ENCODE results near the gene MAP3K10. TPM values are rescaled to one million over a fixed set of nuclear protein-coding genes. Genes with fewer than 3 reads are reported as not detected.

The MAP3K10 gene
- total RNA-seq, 3 donors from 2014 or later, result 6.1 to 13.5 (median 10.2) TPM

DNA sequence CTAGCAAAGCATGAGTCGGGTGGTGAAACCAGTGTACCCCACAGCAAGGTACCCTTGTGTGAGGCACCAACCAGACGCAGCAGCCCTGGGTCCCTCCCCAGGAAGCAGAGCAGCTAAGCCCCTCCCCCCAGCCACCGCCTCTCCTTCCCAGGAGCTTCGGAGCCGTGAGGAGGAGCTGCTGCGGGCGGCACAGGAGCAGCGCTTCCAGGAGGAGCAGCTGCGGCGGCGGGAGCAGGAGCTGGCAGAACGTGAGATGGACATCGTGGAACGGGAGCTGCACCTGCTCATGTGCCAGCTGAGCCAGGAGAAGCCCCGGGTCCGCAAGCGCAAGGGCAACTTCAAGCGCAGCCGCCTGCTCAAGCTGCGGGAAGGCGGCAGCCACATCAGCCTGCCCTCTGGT is 14.5 kb downstream of the MAP3K10 start:
- H3K4me3 ChIP-seq, result no peak overlapping the region
- H3K9me3 ChIP-seq, result peaks cover 6 to 8% of the 10 kb centered on the region in 2 donors
- TF ChIP-seq POLR2A (IDR thresholded peaks at IDR 0.05) (no peak), POLR2AphosphoS5 (IDR thresholded peaks at IDR 0.05) (no peak)
- TF ChIP-seq, protein P1, sequence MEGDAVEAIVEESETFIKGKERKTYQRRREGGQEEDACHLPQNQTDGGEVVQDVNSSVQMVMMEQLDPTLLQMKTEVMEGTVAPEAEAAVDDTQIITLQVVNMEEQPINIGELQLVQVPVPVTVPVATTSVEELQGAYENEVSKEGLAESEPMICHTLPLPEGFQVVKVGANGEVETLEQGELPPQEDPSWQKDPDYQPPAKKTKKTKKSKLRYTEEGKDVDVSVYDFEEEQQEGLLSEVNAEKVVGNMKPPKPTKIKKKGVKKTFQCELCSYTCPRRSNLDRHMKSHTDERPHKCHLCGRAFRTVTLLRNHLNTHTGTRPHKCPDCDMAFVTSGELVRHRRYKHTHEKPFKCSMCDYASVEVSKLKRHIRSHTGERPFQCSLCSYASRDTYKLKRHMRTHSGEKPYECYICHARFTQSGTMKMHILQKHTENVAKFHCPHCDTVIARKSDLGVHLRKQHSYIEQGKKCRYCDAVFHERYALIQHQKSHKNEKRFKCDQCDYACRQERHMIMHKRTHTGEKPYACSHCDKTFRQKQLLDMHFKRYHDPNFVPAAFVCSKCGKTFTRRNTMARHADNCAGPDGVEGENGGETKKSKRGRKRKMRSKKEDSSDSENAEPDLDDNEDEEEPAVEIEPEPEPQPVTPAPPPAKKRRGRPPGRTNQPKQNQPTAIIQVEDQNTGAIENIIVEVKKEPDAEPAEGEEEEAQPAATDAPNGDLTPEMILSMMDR (IDR thresholded peaks at IDR 0.05), result no peak
- DNase-seq (ENCODE audit: low spot score in 2 of 2), result no peak
- H3K36me3 ChIP-seq, result no peaks in the 10 kb centered on the region
- no peaks in the 10 kb centered on the region for H3K4me1 ChIP-seq
- intact Hi-C loops (cut with DNase I; ENCODE audit: low total_unique reads), result no loop called here
- H3K27me3 ChIP-seq, result no peaks in the 10 kb centered on the region
- H3K27ac ChIP-seq, result no peak overlapping the region

DNA sequence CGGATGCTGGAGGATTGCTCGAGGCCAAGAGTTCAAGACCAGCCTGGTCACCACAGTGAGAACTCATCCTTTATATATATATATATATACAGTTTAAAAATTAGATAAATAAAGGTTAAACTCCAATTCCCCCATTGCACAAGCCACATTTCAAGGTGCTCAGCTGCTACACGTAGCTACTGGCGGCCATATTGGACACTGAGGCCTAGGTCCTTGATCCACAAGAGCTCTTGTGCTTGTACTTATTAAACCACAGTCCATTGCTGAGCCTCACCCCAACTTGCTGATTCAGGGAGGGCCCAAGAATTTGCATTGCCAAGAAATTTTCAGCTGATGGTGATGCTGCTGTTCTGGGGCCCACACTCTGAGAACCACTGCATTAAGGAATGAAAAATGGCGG is 17.4 kb downstream of the MAP3K10 start:
- TF ChIP-seq POLR2A (IDR thresholded peaks at IDR 0.05), result no peak
- TF ChIP-seq, protein P1 (IDR thresholded peaks at IDR 0.05), result no peak
- no peak for TF ChIP-seq POLR2AphosphoS5 (IDR thresholded peaks at IDR 0.05)
- H3K36me3 ChIP-seq, result no peaks in the 10 kb centered on the region
- intact Hi-C loops (cut with DNase I; ENCODE audit: low total_unique reads), result no loop called here

DNA sequence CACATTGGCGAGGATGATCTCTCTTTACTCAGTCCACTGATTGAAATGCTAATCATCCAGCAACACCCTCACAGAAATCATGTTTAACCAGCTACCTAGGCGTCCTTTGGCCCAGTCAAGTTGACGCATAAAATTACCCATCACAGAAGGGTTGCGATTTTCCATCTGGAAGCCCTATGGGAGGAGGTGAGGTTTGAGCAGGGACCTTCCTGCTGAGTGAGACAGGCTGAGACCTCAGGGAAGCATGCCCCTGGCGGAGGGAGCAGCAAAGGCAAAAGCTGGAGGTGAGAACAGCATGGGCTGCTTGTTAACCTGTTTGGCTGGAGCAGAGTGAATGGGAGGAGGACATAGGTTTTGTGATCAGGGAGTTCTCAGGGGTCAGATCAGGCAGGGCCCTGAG is 19.7 kb downstream of the MAP3K10 start:
- TF ChIP-seq POLR2A (IDR thresholded peaks at IDR 0.05) (no peak), POLR2AphosphoS5 (IDR thresholded peaks at IDR 0.05) (no peak)
- TF ChIP-seq, protein P1 (IDR thresholded peaks at IDR 0.05), result no peak
- Histone ChIP-seq H3K27ac (no peak overlapping the region), H3K36me3 (no peaks in the 10 kb centered on the region), H3K9me3 (no peaks in the 10 kb centered on the region), H3K4me1 (no peaks in the 10 kb centered on the region), H3K27me3 (peaks cover 0 to under 1% of the 10 kb centered on the region in 2 donors), H3K4me3 (no peak overlapping the region)
- intact Hi-C loops (cut with DNase I; ENCODE audit: low total_unique reads), result no loop called here
- no peak for DNase-seq (ENCODE audit: low spot score in 2 of 2)

More for the DNA sequence above, 17.4 kb downstream of the MAP3K10 start:
- no peak for DNase-seq (ENCODE audit: low spot score in 2 of 2)
- Histone ChIP-seq H3K4me1 (no peaks in the 10 kb centered on the region), H3K9me3 (peaks cover 6 to 8% of the 10 kb centered on the region in 2 donors), H3K27ac (no peak overlapping the region), H3K27me3 (no peaks in the 10 kb centered on the region), H3K4me3 (no peak overlapping the region)

DNA sequence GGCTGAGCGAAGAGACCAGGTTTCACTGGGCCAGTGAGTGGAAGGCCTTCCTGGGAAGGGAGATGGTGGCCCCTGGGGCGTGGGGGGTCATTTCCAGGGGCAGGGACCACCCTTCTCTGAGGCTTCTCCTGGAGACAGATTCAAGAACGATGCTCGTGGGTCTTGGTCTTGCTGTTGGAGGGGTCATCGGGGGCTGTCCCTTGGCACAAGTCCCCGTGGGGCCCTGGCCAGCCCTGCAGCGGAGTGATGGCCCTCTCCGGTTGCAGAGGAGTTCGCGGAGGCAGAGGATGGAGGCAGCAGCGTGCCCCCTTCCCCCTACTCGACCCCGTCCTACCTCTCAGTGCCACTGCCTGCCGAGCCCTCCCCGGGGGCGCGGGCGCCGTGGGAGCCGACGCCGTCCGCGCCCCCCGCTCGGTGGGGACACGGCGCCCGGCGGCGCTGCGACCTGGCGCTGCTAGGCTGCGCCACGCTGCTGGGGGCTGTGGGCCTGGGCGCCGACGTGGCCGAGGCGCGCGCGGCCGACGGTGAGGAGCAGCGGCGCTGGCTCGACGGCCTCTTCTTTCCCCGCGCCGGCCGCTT is 22.1 kb downstream of the MAP3K10 start:
- Histone ChIP-seq H3K4me3 (no peak overlapping the region), H3K27ac (no peak overlapping the region), H3K4me1 (no peaks in the 10 kb centered on the region), H3K36me3 (no peaks in the 10 kb centered on the region), H3K9me3 (no peaks in the 10 kb centered on the region), H3K27me3 (peaks cover 11 to 25% of the 10 kb centered on the region in 2 donors)
- TF ChIP-seq POLR2AphosphoS5 (IDR thresholded peaks at IDR 0.05) (no peak), POLR2A (IDR thresholded peaks at IDR 0.05) (no peak)
- TF ChIP-seq, protein P1 (IDR thresholded peaks at IDR 0.05), result no peak
- intact Hi-C loops (cut with DNase I; ENCODE audit: low total_unique reads), result no loop called here
- DNase-seq (ENCODE audit: low spot score in 2 of 2), result no peak

DNA sequence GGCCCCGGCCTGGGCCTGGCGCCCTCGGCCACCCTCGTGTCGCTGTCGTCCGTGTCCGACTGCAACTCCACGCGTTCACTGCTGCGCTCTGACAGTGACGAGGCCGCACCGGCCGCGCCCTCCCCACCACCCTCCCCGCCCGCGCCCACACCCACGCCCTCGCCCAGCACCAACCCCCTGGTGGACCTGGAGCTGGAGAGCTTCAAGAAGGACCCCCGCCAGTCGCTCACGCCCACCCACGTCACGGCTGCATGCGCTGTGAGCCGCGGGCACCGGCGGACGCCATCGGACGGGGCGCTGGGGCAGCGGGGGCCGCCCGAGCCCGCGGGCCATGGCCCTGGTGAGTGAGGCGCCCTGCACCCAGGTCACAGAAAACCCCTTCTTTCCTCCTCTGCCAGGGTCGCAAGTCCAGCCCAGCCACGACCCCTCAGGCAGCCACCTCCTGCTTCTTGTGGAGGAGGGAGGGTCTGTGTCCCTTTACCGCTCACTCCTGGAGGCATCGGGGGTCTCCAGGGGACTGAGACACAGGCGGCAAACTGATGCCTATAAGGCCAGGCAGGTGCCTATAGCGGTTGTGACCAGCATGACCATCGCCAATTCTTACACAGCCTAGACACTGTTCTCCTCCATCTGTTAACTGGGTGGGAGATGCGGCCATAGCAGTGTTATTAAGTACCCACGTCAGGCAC is 22.8 kb downstream of the MAP3K10 start:
- intact Hi-C loops (cut with DNase I; ENCODE audit: low total_unique reads), result no loop called here
- no peak for DNase-seq (ENCODE audit: low spot score in 2 of 2)
- no peaks in the 10 kb centered on the region for H3K36me3 ChIP-seq
- H3K4me1 ChIP-seq, result no peaks in the 10 kb centered on the region
- peaks cover 14 to 30% of the 10 kb centered on the region in 2 donors for H3K27me3 ChIP-seq
- no peaks in the 10 kb centered on the region for H3K9me3 ChIP-seq
- no peak overlapping the region for H3K4me3 ChIP-seq
- TF ChIP-seq, protein P1 (IDR thresholded peaks at IDR 0.05), result no peak
- no peak for TF ChIP-seq POLR2A (IDR thresholded peaks at IDR 0.05)
- no peak for TF ChIP-seq POLR2AphosphoS5 (IDR thresholded peaks at IDR 0.05)
- no peak overlapping the region for H3K27ac ChIP-seq

Data from breast epithelium (tissue), 4 donors.